HepG2 (cell line): ENCODE measurements around the gene BPIFB6. TPM values are rescaled to one million over a fixed set of nuclear protein-coding genes. Genes with fewer than 3 reads are reported as not detected.
A peak's percentile ranks its signal among the peaks of the same experiment; 100 is the strongest.

Source experiments
- ATAC-seq: fragments of 200-7000 bp; cut with Tn5 transposase; 3 replicates; pipeline ENCODE4 v1.9.1; 2020; ENCODE audit warnings: mild to moderate bottlenecking, moderate library complexity
- BruUV-seq: library from RNA; stranded (reverse); fragments of 400-500 nt; replicated peaks from 2 replicates; lab custom pipeline; 2021; lab: Mats Ljungman, UMichigan
- CTCF ChIA-PET: fragments of 300-600 bp; formaldehyde crosslinking; extraction: SDS; loops from one replicate; lab custom pipeline; 2021; ENCODE audit warnings: low total read pairs, inconsistent platforms, low intra/inter-chr PET ratio; lab: Yijun Ruan, JAX
- POLR2A ChIA-PET: fragments of 350-600 bp; sonication (Branson Sonifier 250); formaldehyde crosslinking; loops from one replicate; lab custom pipeline; 2020; ENCODE audit warnings: antibody characterized with exemption, inconsistent platforms; lab: Yijun Ruan, JAX
- DNase-seq: peaks from one replicate; pipeline ENCODE4 v3.0.0-alpha.2; 2015; ENCODE audit warnings: low spot score
- FAIRE-seq: peaks from 3 replicates; lab custom pipeline; 2011; peaks lifted over from hg19 to GRCh38; lab: Jason Lieb, UNC
- H2AFZ ChIP-seq: one replicate; pipeline ENCODE4 v1.6.1; 2011; ENCODE audit warnings: low read length, inconsistent platforms
- H3K27ac ChIP-seq: fragments of 300-600 bp; 3 replicates; pipeline ENCODE4 v1.8.0; 2011; ENCODE audit warnings: mixed run types, mild to moderate bottlenecking, mixed read lengths, low read length, inconsistent platforms; ENCODE audit not compliant: insufficient read depth; ENCODE audit errors: extremely low read length
- H3K27me3 ChIP-seq, 2 experiments: fragments of 200-600 bp in 1 of 2; 2 replicates in 1 of 2; 3 replicates in 1 of 2; pipeline versions ENCODE4 v1.6.0 to v1.8.0; 2011; ENCODE audit warnings: low read length in 2 of 2, mild to moderate bottlenecking in 2 of 2, moderate library complexity in 2 of 2, inconsistent platforms in 1 of 2; ENCODE audit not compliant: insufficient read depth in 2 of 2, control insufficient read depth in 1 of 2
- H3K36me3 ChIP-seq, 2 experiments: fragments of 200-600 bp in 1 of 2; replicated peaks in 1 of 2; 2 replicates in 1 of 2; 3 replicates in 1 of 2; pipeline versions ENCODE4 v1.5.1 to v1.8.0; 2011; ENCODE audit warnings: low read length in 2 of 2, inconsistent platforms in 1 of 2; ENCODE audit not compliant: insufficient read depth in 2 of 2, control insufficient read depth in 1 of 2
- H3K4me1 ChIP-seq: 2 replicates; pipeline ENCODE4 v1.5.1; 2012; ENCODE audit warnings: low read length, inconsistent platforms; ENCODE audit not compliant: insufficient read depth
- H3K4me2 ChIP-seq: 2 replicates; pipeline ENCODE4 v1.6.0; 2011; ENCODE audit warnings: low read depth, low read length, inconsistent platforms
- H3K4me3 ChIP-seq, 3 experiments: fragments of 200-600 bp in 1 of 3; sonication (generic), shearing (Covaris generic) in 1 of 3; replicated peaks in 1 of 3; 2 replicates each; pipeline ENCODE4 v1.5.1; 2011 to 2016; ENCODE audit warnings: low read length in 3 of 3, inconsistent platforms in 2 of 3, low read depth in 2 of 3, mild to moderate bottlenecking in 2 of 3, control low read depth in 1 of 3, mixed read lengths in 1 of 3; ENCODE audit not compliant: insufficient read depth in 1 of 3
- H3K79me2 ChIP-seq: one replicate; pipeline ENCODE4 v1.6.1; 2011; ENCODE audit warnings: low read length, inconsistent platforms; ENCODE audit not compliant: insufficient read depth
- H3K9ac ChIP-seq: 2 replicates; pipeline ENCODE4 v1.6.0; 2011; ENCODE audit warnings: mild to moderate bottlenecking, low read depth, low read length, inconsistent platforms; ENCODE audit not compliant: insufficient read depth
- H3K9me3 ChIP-seq: 2 replicates; pipeline ENCODE4 v1.5.1; 2012; ENCODE audit warnings: mild to moderate bottlenecking, low read length
- H4K20me1 ChIP-seq: 2 replicates; pipeline ENCODE4 v1.6.0; 2011; ENCODE audit warnings: inconsistent platforms, mild to moderate bottlenecking, low read length, moderate library complexity; ENCODE audit not compliant: insufficient read depth
- NFATC3 ChIP-seq: sonication (generic); formaldehyde crosslinking; IDR thresholded peaks from 2 replicates; pipeline ENCODE4 v1.5.1; 2020; ENCODE audit warnings: mild to moderate bottlenecking, missing genetic modification reagents
- NR2F1 ChIP-seq, 2 experiments: fragments of 450-650 bp in 1 of 2; formaldehyde crosslinking in 1 of 2; IDR thresholded peaks; 2 replicates each; pipeline versions ENCODE4 v1.5.0 to v1.6.1; 2016 to 2020; ENCODE audit warnings: mild to moderate bottlenecking in 1 of 2, missing compliant biosample characterization in 1 of 2, missing genetic modification reagents in 1 of 2, moderate library complexity in 1 of 2
- PCBP1 ChIP-seq: fragments of 200-400 bp; formaldehyde crosslinking; IDR thresholded peaks from 2 replicates; pipeline ENCODE4 v1.6.1; 2017; ENCODE audit warnings: mild to moderate bottlenecking, low read depth, low read length, borderline replicate concordance
- REXO4 ChIP-seq: sonication (generic); formaldehyde crosslinking; IDR thresholded peaks from 2 replicates; pipeline ENCODE4 v1.8.0; 2022; ENCODE audit warnings: missing genetic modification reagents, mild to moderate bottlenecking, borderline replicate concordance
- ZFY ChIP-seq: sonication (generic); formaldehyde crosslinking; IDR thresholded peaks from 2 replicates; pipeline ENCODE4 v1.4.0; 2020; ENCODE audit warnings: missing genetic modification reagents
- ZNF124 ChIP-seq: sonication (generic); formaldehyde crosslinking; IDR thresholded peaks from 2 replicates; pipeline ENCODE4 v1.4.0; 2020; ENCODE audit warnings: missing genetic modification reagents
- ZNF33A ChIP-seq: sonication (generic); formaldehyde crosslinking; IDR thresholded peaks from 2 replicates; pipeline ENCODE4 v1.5.1; 2020; ENCODE audit warnings: missing genetic modification reagents, mild to moderate bottlenecking, moderate library complexity, borderline replicate concordance
- ZNF816 ChIP-seq: sonication (generic); formaldehyde crosslinking; IDR thresholded peaks from 2 replicates; pipeline ENCODE4 v1.8.0; 2022; ENCODE audit warnings: missing genetic modification reagents, mild to moderate bottlenecking, borderline replicate concordance
- WGBS: methylation state at CpG from one replicate; pipeline ENCODE4 v1.1.6; 2017; ENCODE audit warnings: low lambda C conversion rate; 5-methylcytosine and 5-hydroxymethylcytosine counted together
- in situ Hi-C: cut with HindIII; loops from 2 replicates; pipeline ENCODE4 v1.10.0; 2017; ENCODE audit warnings: low pct_unique_long_range_greater_than_20kb; ENCODE audit not compliant: extremely low pct_ligation_motif_present
- intact Hi-C: fragments of 100-400 bp; cut with micrococcal nuclease; formaldehyde crosslinking; loops from one replicate; pipeline ENCODE4 v1.10.0; 2022; ENCODE audit not compliant: unreplicated experiment
- polyA plus RNA-seq, 8 experiments: library from polyadenylated mRNA; depleted of rRNA in 3 of 8; stranded (reverse) in 7 of 8; unstranded in 1 of 8; fragments of >200 nt; fragmentation: Illumina TruSeq in 4 of 8; extraction: Trizol in 4 of 8; gene quantifications; 2 replicates each; pipeline versions ENCODE4 v1.2.1 to v1.2.3, GENCODE V29; 2011 to 2016; ENCODE audit warnings: low read depth in 4 of 8, missing spikeins in 1 of 8, mixed read lengths in 1 of 8; ENCODE audit not compliant: insufficient read depth in 1 of 8
- total RNA-seq, 5 experiments: library from RNA; depleted of rRNA; stranded (reverse); fragments of >200 nt; fragmentation: Illumina TruSeq; extraction: Trizol; gene quantifications; 2 replicates each; pipeline ENCODE4 v1.2.3, GENCODE V29; 2016; ENCODE audit warnings: low read depth in 1 of 5
- TF ChIP-seq, protein P1 (sequence below): sonication (generic); formaldehyde crosslinking; IDR thresholded peaks from 2 replicates; pipeline ENCODE4 v1.5.1; 2020; ENCODE audit warnings: mild to moderate bottlenecking, moderate library complexity, missing genetic modification reagents
- TF ChIP-seq, protein P2 (sequence below): sonication (generic); formaldehyde crosslinking; IDR thresholded peaks from 2 replicates; pipeline ENCODE4 v1.4.0; 2020; ENCODE audit warnings: missing genetic modification reagents, borderline replicate concordance
- TF ChIP-seq, protein P3 (sequence below): sonication (generic); formaldehyde crosslinking; IDR thresholded peaks from 2 replicates; pipeline ENCODE4 v1.4.0; 2020; ENCODE audit warnings: missing genetic modification reagents

The BPIFB6 gene
- total and polyA plus RNA-seq, 2 of the 13 experiments (the other 11 are each of a cell fraction or from before 2014, with no cell fraction given): 0.13 to 1.7 TPM

DNA sequence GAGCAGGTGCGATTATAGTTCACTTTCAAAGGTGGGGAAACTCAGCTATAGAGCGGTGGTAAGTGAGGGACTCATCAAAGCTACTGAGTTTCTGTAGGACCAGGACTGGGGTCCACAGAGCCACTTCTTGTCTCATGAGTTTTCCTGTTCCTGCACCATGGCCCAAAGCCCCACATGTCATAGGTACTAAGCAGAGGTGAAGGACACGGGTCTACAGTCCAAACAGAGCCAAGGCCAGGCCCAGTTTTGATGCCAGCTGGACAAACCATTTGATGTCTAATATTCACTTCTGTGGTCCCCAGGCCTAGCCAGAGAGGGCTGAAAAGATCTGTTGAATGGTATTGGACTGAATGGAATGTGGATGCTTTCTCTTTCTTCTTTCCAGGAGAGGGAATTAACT is 11.0 kb downstream of the BPIFB6 start (continued):
- TF ChIP-seq, protein P1, sequence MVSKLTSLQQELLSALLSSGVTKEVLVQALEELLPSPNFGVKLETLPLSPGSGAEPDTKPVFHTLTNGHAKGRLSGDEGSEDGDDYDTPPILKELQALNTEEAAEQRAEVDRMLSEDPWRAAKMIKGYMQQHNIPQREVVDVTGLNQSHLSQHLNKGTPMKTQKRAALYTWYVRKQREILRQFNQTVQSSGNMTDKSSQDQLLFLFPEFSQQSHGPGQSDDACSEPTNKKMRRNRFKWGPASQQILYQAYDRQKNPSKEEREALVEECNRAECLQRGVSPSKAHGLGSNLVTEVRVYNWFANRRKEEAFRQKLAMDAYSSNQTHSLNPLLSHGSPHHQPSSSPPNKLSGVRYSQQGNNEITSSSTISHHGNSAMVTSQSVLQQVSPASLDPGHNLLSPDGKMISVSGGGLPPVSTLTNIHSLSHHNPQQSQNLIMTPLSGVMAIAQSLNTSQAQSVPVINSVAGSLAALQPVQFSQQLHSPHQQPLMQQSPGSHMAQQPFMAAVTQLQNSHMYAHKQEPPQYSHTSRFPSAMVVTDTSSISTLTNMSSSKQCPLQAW: 0 out of 2 replicates have a peak, but pooled peaks have one; percentile 14
- no peak for TF ChIP-seq NFATC3 (CRISPR knock-in tag)

DNA sequence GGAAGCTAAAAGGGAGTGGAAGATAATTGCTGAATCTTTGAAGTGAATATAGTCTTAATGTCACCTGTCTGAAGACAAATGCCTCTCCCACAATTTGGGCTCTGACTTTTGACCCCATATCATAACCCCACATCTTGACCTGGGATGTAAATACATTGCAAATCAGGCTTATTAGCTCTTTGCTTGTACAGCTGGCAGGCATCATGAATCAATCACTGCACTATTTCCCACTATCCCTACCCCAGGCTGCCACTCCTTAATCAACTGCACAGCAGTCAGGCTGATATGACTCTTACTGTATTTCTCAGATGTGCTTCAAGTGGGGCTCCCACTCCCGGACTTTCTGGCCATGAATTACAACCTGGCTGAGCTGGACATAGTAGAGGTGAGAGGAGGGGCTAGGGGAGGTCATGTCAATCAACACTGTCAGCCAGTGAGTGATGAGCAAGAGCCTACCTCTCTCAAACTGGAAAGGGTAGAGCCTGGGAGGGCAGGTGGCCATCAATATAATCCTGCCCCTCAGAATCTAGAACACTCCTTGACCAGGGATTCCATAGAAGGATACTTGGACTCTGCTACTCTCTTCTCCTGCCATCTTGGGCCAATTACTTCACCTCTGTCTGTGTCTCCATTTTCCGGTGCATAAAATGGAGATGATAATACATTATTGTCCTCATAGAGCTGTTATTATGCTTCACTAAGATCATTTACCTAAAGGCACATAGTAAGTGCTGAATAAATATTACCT is 11.7 kb downstream of the BPIFB6 start:
- Histone ChIP-seq H3K36me3 (no peaks in the 10 kb centered on the region), H3K4me1 (peaks cover 34% of the 10 kb centered on the region), H3K9me3 (peaks cover 10% of the 10 kb centered on the region; the same call in 1 of the 2 replicates), H3K9ac (no peak overlapping the region), H3K27me3 (no peaks in the 10 kb centered on the region; a peak in 1 of 5 replicates), H3K4me3 (no peak overlapping the region), H3K27ac (peak overlapping the region; percentile 35), H4K20me1 (no peaks in the 10 kb centered on the region), H2AFZ (no peak overlapping the region), H3K79me2 (no peaks in the 10 kb centered on the region), H3K4me2 (peak overlapping the region; percentile 47)
- intact Hi-C loops: loop anchor here (5.0 kb wide), 1 partner anchor 36 kb away; the partner anchor contains the start of gene BPIFB2
- no TSS peak for BruUV-seq
- ChIA-PET POLR2A (interaction anchor here (0.7 to 3.3 kb wide), 5 partner anchors 12 to 224 kb away, joined by 3 to 16 read pairs (median 4); partner anchors contain the start of genes BPIFB2, BPIFB6 and MAPRE1), CTCF (no interaction called here)
- DNase-seq (no peak), ATAC-seq (peak; percentile 45), FAIRE-seq (no peak)
- in situ Hi-C loops: no loop called here
- WGBS: 7% methylated on average over 2 of the region's 2 CpGs
- TF ChIP-seq ZNF816 (CRISPR knock-in tag) (no peak), ZFY (CRISPR knock-in tag) (no peak), REXO4 (CRISPR knock-in tag) (no peak), ZNF33A (CRISPR knock-in tag) (no peak), NR2F1 (CRISPR knock-in tag; IDR thresholded peaks at IDR 0.05) (0 out of 4 replicates have a peak, but pooled peaks of 1 of the 2 experiments have one; percentile 9), PCBP1 (no peak), ZNF124 (CRISPR knock-in tag) (no peak)
- TF ChIP-seq, protein P2, sequence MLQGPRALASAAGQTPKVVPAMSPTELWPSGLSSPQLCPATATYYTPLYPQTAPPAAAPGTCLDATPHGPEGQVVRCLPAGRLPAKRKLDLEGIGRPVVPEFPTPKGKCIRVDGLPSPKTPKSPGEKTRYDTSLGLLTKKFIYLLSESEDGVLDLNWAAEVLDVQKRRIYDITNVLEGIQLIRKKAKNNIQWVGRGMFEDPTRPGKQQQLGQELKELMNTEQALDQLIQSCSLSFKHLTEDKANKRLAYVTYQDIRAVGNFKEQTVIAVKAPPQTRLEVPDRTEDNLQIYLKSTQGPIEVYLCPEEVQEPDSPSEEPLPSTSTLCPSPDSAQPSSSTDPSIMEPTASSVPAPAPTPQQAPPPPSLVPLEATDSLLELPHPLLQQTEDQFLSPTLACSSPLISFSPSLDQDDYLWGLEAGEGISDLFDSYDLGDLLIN (CRISPR knock-in tag): no peak
- TF ChIP-seq, protein P3, sequence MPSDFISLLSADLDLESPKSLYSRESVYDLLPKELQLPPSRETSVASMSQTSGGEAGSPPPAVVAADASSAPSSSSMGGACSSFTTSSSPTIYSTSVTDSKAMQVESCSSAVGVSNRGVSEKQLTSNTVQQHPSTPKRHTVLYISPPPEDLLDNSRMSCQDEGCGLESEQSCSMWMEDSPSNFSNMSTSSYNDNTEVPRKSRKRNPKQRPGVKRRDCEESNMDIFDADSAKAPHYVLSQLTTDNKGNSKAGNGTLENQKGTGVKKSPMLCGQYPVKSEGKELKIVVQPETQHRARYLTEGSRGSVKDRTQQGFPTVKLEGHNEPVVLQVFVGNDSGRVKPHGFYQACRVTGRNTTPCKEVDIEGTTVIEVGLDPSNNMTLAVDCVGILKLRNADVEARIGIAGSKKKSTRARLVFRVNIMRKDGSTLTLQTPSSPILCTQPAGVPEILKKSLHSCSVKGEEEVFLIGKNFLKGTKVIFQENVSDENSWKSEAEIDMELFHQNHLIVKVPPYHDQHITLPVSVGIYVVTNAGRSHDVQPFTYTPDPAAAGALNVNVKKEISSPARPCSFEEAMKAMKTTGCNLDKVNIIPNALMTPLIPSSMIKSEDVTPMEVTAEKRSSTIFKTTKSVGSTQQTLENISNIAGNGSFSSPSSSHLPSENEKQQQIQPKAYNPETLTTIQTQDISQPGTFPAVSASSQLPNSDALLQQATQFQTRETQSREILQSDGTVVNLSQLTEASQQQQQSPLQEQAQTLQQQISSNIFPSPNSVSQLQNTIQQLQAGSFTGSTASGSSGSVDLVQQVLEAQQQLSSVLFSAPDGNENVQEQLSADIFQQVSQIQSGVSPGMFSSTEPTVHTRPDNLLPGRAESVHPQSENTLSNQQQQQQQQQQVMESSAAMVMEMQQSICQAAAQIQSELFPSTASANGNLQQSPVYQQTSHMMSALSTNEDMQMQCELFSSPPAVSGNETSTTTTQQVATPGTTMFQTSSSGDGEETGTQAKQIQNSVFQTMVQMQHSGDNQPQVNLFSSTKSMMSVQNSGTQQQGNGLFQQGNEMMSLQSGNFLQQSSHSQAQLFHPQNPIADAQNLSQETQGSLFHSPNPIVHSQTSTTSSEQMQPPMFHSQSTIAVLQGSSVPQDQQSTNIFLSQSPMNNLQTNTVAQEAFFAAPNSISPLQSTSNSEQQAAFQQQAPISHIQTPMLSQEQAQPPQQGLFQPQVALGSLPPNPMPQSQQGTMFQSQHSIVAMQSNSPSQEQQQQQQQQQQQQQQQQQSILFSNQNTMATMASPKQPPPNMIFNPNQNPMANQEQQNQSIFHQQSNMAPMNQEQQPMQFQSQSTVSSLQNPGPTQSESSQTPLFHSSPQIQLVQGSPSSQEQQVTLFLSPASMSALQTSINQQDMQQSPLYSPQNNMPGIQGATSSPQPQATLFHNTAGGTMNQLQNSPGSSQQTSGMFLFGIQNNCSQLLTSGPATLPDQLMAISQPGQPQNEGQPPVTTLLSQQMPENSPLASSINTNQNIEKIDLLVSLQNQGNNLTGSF (CRISPR knock-in tag): no peak
